DMS153 (cell line): ENCODE data around the gene GAA.
A peak's percentile ranks its signal among the peaks of the same experiment; 100 is the strongest.
"Not testable (repeated sequence)": the region's sequence is repeated elsewhere in the genome, so short reads cannot be mapped to it uniquely, and the experiment has no call there.

Experiments
- DNase-seq: peaks from one replicate; lab custom pipeline; 2025; lab: John Stamatoyannopoulos, UW

GAA gene

GRCh38 chr17:80083136-80083661, 18.2 kb upstream of the GAA start:
- DNase-seq: no peak

- no peak for DNase-seq
Observed at GRCh38 chr17:80084773-80085172, 16.6 kb upstream of the GAA start.

GRCh38 chr17:80086081-80086480, 15.3 kb upstream of the GAA start:
- DNase-seq: peak; percentile 27

- no peak for DNase-seq
Observed at GRCh38 chr17:80086616-80087015, 14.8 kb upstream of the GAA start.

GRCh38 chr17:80087346-80088265, 13.8 kb upstream of the GAA start:
- DNase-seq: no peak

GRCh38 chr17:80089762-80090161, 11.6 kb upstream of the GAA start:
- DNase-seq: no peak

GRCh38 chr17:80090164-80090563, 11.2 kb upstream of the GAA start:
- DNase-seq: not testable (repeated sequence)

- DNase-seq: no peak
Observed at GRCh38 chr17:80091376-80091775, 10.0 kb upstream of the GAA start.

GRCh38 chr17:80092959-80093358, 8.4 kb upstream of the GAA start:
- DNase-seq: no peak

- DNase-seq: no peak
Observed at GRCh38 chr17:80095038-80095843, 6.1 kb upstream of the GAA start.

- DNase-seq: no peak
Observed at GRCh38 chr17:80095844-80096475, 5.4 kb upstream of the GAA start.

GRCh38 chr17:80096561-80097021, 4.8 kb upstream of the GAA start:
- DNase-seq: no peak

GRCh38 chr17:80097127-80097621, 4.2 kb upstream of the GAA start:
- DNase-seq: no peak

- DNase-seq: no peak
Observed at GRCh38 chr17:80097844-80098691, 3.3 kb upstream of the GAA start.

GRCh38 chr17:80099291-80100034, 1.9 kb upstream of the GAA start:
- DNase-seq: no peak

GRCh38 chr17:80100035-80100323, 1.4 kb upstream of the GAA start:
- no peak for DNase-seq

- DNase-seq: no peak
Observed at GRCh38 chr17:80101946-80102663, 724 bp downstream of the GAA start.

GRCh38 chr17:80102664-80103448, 1.5 kb downstream of the GAA start:
- no peak for DNase-seq

- no peak for DNase-seq
Observed at GRCh38 chr17:80103449-80104085, 2.2 kb downstream of the GAA start.
